Anterior cingulate cortex (tissue), 58 donors: ENCODE results near the gene PAK4.
"Not testable (repeated sequence)": the region's sequence is repeated elsewhere in the genome, so short reads cannot be mapped to it uniquely, and the experiment has no call there.

Experiments used
- DNase-seq, 58 donors: peaks; one replicate each; lab custom pipeline; 2025; lab: John Stamatoyannopoulos, UW

PAK4 gene

DNA sequence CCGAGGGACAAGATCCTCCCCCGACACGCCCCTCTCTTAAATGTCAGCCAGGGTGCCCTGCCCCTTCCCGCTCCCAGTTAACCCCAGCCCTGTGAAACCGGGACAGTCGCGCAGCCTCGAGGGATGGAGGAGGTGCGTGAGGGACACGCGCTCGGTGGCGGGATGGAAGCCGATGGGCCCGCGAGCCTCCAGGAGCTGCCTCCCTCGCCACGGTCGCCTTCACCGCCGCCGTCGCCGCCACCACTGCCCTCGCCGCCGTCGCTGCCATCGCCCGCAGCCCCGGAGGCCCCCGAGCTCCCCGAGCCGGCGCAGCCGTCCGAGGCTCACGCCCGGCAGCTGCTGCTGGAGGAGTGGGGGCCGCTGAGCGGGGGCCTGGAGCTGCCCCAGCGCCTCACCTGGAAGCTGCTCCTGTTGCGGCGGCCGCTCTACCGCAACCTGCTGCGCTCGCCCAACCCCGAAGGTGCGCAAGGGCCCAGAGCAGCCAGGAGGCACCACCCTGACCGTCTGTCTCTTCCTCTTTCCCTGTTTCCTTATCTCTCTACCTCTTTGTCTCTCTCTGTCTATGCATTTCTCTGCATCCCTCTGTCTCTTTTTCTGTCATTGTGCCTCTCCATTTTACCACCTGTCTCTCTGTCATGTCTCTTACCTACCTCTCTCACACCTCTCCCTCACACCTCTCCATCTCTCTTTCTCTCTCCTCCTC is 71.4 kb downstream of the PAK4 start, which contains the start of gene NCCRP1:
Gene NCCRP1 (plus strand): TSS at position 105 of the 703 bp plus-strand sequence. CDS start 19 bp downstream, at position 124.
- no peak for DNase-seq

DNA sequence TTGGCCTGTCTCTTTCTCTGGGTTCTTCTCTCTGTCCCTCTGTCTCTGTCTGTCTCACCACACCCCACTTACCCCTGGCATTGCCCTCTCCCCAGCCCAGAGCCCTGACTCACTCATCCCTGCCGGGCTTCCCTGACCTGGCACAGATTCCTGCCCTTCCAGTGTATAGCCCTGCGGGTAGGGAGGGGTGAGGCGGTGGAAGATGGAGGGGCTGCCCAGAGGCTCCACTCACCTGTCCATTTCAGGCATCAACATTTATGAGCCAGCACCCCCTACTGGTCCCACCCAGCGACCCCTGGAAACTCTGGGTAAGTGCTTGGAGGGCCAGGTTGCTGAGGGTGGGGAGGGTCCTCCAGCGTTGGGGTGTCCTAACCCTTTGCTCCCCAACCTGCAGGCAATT is 72.2 kb downstream of the PAK4 start:
- no peak for DNase-seq

DNA sequence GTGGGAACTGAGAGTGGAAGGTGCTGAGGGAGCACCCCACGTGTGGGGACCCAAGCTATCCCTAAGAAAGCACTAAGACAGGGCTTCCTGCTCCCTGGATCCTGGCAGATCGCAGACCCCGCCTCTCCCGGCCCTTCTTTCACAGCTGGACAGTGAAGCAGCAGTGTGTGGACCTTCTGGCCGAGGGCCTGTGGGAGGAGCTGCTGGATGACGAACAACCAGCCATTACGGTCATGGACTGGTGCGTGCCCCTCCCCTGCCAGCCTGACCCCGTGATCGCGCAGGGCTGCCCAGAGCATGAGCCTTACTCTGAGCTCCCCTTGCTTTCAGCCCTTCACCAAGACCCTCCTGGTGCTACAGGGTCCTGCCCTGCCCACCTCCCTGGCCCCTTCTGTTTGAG is 73.4 kb downstream of the PAK4 start:
- DNase-seq: peak in 35 of 58 donors; percentile 4 to 81 (median 35)

GRCh38 chr19:39200066-39200802 is 74.6 kb downstream of the PAK4 start:
- no peak for DNase-seq

GRCh38 chr19:39200803-39201115 is 75.2 kb downstream of the PAK4 start:
- DNase-seq: no peak

- DNase-seq: no peak
Measured at GRCh38 chr19:39202998-39203355, 77.4 kb downstream of the PAK4 start.

DNA sequence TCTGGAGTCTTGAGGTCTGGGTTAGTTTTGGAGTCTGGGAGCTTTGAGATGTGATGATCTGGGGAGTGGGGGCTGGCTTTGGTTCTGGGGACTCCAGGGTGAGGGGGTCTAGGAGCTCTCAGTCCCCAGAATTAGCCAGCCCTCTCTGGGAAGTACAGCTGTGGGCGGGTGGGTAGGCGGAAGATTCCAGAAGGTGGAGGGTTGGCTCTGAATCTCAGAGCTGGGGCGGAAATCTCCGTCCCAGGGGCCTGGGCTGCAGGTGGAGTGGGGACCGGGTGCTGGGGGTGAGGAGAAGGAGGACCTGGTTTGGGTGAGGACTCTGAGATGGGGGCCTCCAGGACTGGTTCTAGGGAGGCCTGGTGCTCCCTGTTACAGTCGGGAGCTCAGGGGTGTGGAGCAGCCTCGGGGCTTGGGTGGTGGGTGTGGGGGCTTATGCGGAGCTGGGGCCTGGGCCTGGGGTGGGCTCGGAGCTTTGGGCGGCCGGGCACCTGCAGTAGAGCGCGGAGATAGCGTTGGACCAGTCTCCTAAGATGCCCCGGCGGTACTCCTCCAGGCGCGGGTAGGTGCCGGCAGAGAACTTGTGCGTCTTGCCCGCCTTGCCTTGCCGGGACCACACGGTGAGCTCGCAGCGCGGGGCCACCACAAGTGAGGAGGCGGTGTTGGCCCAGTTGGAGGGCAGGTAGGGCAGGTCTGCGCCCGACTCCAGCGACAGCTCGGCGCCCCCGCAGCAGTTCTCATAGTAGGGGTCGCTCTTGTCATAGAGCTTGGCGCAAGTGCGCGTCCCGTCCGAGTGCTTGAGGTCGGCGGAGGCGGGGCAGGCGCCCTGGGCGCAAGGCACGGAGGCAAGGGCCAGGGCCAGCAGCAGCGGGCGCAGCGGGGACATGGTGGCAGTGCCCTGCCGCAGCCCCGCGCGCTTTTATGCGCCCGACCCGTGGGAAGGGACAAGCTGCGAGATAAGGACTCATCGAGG is 78.1 kb downstream of the PAK4 start, which contains the start of gene SYCN:
Gene SYCN (minus strand): TSS at position 892 of the 970 bp plus-strand sequence. CDS start 9 bp downstream, at position 883.
- DNase-seq: no peak

DNA sequence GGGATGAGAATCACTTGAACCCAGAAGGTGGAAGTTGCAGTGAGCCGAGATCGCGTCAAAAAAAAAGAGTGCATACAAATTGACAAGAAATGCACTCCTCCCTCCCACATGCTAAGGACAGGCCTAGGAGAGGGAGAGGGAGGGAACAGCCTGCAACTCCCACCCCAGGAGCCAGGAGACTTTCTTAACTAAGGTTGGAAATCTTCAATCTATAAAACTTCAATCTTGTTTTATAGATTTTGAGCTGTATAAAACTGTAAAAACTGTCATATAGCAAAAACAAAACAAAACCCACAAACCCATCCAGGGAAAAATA is 79.8 kb downstream of the PAK4 start:
- DNase-seq: no peak

DNA sequence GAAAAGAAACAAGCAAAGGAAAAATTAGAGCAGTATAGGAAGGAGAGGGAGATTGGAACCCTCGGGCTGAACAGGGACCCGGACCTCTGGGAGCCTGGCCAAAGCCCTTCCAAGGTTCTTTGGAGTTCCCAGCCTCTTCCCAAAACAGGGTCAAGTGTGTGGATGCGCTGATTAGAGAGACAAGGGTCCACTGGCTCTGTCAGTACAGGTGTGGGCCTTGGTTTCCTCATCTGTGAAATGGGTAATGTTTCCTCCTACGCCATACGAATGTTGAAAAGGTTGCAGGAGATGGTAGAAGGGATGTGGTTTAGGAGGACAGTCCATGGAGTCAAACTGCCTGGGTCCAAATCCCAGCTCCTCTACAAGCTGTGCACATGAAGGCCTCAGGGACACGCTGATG is 80.5 kb downstream of the PAK4 start:
- no peak for DNase-seq

DNA sequence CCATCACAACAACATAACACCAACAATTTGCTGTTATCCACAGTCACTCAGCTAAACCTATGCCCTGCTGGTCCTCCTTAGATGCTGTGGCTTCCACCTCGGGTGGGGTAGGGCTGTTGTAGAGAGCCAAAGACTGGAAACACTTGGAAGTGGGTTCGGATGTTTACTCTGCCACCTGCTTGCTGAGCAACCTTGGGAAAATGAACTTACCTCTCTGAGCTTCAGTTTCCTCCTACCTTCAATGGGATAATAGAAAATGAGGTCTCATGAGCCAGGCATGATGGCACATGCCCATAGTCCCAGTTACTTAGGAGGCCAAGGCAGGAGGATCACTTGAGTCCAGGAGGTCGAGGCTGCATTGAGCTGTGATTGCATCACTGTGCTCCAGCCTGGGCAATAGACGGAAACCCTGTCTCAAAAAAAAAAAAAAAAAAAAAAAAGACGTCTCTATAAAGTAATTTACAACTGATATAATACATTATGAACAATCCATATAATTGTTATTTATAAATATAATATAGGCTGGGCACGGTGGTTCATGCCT is 81.8 kb downstream of the PAK4 start:
- DNase-seq: no peak

- no peak for DNase-seq
Measured at GRCh38 chr19:39208175-39208795, 82.7 kb downstream of the PAK4 start.

- DNase-seq: no peak
Measured at GRCh38 chr19:39209196-39209595, 83.6 kb downstream of the PAK4 start.

- DNase-seq: no peak
Measured at GRCh38 chr19:39211731-39212374, 86.3 kb downstream of the PAK4 start.

DNA sequence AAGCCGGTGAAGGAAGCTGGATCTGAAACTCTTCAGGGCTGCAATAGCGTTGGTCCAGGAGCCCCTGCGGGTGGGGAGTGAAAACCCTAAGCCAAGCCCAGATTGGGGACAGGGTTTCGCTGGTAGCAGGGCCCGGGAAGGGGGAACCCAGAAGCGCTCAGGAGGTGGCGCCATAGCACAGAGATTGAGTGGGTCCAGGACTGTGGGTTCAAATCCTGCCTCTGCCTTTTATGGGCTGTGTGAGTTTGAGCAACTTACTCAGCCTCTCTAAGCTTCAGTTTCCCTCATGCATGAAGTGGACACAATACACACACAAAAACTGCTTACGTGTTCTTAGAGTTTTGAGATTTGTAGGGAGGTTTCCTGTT is 86.8 kb downstream of the PAK4 start:
- DNase-seq: no peak

DNA sequence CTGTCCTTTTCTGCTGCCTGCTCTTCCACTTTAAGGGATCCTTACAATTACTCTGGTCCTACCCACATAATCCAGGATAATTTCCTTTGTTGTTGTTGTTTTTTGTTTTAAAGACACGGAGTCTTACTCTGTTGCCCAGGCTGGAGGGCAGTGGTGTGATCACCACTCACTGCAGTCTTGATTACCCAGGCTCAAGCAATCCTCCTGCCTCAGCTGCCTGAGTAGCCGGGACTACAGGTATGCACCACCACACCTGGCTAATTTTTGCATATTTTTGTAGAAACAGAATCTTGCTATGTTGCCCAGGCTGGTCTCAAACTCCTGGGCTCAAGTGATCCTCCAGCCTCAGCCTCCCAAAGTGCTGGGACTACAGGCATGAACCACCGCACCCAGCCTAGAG is 89.7 kb downstream of the PAK4 start:
- DNase-seq: not testable (repeated sequence)

DNA sequence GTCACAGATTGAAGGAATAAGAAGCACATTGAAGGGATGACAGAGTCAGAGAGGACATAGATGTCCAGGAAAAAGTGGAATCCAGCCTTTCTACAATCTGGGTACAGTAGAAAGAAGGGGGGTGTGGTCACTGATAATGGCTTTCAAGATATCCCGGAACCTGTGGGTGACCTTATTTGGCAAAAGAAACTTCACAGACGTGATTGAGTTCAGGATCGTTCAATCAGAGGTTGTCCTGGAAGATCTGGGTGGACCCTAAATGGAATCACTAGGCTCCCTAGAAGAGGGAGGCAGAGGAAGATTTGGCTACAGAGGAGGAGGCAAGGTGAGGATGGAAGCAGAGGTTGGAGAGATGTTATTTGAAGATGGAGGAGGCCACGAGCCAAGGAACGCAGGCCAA is 91.5 kb downstream of the PAK4 start:
- DNase-seq: no peak

GRCh38 chr19:39218230-39219007 is 92.8 kb downstream of the PAK4 start:
- no peak for DNase-seq

- not testable (repeated sequence) for DNase-seq
Measured at GRCh38 chr19:39219108-39219507, 93.5 kb downstream of the PAK4 start.

DNA sequence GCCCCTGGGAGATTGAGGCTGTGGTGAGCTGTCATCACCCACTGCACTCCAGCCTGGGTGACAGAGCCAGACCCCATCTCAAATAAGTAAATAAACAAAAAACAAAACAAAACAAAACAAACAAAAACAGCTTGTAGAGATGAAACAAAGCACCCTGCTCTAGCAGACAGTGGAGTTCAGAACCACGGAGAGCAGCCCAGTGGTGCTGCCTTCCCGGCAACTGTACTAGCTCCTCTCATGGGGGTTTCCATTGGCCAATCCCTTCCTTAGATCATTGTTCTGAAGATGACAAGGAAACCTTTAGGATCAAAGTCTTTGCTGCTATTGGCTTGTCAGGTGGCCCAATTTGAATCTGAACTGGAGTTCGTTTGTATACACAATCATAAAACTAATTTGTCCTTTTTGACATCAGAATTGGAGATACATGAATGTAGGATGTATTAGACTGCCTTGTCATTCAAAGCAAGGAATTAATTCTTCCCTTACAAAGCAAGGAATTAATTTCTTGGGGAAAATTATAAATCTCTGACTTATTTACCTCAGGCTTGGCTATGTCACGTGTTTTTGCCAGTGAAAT is 98.2 kb downstream of the PAK4 start:
- no peak for DNase-seq
